Stimulated activated naive CD4-positive, alpha-beta T cell (primary cell): Measurements from ENCODE around the gene FAM174C.

ENCODE experiments used
- DNase-seq, 6 experiments: peaks; one replicate each; lab custom pipeline; 2025; lab: John Stamatoyannopoulos, UW

FAM174C gene

GRCh38 chr19:1250437-1251260 lies 24.7 kb upstream of the FAM174C start:
- DNase-seq = peak; percentile 53 to 83 (median 68)

- DNase-seq = peak; percentile 56 to 75 (median 68)
These were observed 23.8 kb upstream of the FAM174C start for GRCh38 chr19:1251330-1252220.

DNA sequence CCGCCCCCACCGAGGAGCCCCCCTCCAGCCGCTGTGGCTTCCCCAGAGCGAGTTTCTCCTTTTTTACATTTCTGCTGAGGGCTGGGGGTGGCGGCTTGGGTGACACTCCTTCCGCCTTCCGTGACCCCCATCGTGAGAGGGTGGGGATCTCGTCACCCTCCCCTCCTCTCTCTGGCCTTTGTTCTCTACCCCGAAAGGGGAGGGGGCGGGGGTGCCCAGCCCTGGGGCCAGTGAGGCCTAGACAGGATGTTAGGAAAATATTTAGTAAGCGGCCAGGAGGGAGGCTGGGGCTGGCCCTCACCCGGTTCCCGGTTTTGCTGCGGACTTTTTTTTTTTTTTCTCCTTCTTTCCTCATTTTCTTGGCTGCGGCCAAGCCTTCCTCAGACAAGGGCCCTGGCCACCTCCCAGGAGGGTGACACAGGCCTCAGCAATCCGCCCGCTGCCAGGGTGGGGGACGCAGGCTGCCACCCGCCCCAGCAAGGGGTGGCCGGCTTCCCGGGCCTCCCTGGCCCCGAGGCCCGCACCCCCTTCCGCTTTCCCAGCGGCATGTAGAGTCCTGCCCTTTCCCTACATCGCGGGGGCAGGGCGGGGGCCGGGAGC lies 23.0 kb upstream of the FAM174C start:
- peak in 5 of 6 experiments; percentile 43 to 67 (median 56) for DNase-seq

GRCh38 chr19:1252821-1253513 lies 22.4 kb upstream of the FAM174C start:
- DNase-seq = peak; percentile 61 to 81 (median 67)

GRCh38 chr19:1253514-1254080 lies 21.7 kb upstream of the FAM174C start:
- DNase-seq = no peak

- DNase-seq = no peak
These were observed 21.2 kb upstream of the FAM174C start for GRCh38 chr19:1254081-1254527.

GRCh38 chr19:1254530-1255185 lies 20.7 kb upstream of the FAM174C start:
- DNase-seq = no peak

DNA sequence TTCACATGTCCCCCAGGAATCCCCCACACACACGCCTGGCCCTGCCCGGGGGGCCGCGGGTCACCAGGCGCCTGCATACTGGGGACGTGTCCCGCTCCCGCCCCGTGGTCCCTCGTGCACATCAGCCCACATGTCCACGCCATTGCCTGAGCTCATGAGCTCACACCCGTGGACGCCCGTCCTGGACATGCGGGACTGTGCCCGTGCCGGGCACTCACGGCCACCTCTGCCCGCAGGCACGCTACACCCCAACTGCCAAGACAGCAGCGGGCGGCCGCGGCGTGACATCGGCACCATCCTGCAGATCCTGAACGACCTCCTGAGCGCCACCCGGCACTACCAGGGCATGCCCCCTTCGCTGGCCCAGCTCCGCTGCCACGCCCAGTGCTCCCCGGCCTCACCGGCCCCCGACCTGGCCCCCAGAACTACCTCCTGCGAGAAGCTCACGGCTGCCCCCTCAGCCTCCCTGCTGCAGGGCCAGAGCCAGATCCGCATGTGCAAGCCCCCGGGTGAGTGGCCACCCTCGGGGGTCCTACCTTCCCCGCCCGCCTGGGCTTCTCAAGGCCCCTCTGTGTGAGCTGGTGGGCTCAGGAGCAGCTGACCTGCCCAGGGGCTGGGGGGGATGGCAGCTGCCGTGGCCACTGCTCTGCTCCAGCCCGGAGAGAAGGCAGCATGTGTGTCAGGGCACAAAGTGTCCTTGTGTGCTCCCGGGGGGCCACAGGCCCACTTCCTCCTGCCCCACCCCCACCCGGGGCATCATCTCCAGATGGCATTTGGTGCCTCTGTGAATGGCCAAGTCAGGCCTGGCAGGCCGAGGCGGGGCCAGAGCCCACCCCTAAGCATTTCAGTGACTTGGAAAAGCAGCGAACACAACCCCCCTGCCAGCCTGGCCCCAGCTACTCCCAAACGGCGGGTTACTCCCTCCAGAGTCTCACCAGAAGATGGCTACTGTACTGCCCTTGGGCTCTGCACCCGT lies 19.9 kb upstream of the FAM174C start:
- no peak for DNase-seq

GRCh38 chr19:1256646-1257474 lies 18.5 kb upstream of the FAM174C start:
- DNase-seq = no peak

DNA sequence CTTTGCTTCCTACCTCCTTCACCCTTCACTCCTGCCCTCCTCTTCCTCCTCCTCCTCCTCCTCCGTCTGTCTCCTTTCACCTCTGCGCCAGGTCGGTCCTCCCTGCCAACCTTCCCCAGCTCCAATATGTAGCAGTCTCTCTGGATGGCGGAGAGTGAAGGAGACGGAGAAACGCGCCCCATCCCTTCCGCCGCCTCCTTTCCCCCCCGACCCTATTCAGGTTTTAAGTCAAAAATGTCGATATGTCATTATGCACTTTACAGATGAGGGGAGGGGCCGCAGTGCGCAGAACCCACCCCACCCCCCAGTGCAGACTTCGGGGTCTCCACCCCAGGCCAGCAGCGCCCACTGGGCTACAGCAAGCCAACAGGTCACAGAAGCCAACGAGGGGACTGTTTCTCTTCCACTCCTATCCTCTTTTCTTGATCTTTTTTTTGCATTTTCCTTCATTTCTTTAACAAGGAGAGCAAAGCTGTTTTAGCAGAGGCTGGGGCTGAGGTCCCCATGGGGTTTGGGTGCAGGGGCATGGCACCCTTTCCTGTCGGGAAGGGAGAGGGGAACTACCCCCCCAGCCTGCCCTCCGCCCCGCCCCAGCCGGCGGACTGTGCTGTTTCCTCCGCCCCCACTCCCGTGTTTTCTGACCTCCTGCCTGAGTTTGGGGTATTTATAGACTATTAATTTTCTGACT lies 17.7 kb upstream of the FAM174C start:
- no peak for DNase-seq

DNA sequence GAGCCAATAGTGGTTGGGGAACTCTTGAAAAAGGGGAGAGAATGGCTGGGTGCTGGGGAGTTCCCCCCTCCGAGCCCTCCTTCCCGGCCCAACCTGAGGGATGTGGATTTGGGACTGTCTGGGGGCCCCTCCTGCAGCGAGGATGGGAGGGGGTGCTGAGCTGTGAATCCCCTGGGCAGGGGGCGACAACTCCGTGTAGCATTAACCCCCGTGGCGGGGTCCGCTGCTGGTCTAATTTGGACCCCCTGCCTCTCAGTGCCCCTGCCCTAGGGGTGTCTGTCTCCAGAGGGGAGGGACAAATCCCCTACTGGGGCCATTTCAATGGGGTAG lies 17.2 kb upstream of the FAM174C start:
- no peak for DNase-seq

DNA sequence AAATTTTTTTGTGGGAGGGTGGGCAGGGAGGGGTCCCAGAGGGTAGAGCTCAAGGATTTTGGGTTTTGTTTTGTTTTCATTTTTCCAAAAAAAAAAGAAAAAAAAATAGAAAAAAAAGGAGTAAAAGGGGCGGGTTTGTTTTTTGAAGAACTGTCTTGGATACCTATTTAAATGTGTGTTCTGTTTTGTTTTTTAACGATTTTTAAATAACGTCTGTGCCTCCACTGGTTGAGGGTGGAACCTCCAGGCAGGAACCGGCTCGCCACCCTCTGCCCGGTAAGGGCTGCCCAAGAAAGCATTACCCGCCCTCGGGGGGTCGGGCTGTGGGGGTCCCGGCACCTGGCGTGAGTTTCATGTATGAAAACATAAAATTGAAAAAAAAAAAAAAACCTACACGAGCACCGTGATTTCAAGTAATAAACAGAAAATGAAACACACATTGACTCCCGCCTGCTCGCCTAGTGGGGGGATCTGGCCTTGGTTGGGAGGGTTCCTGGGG lies 16.6 kb upstream of the FAM174C start:
- DNase-seq = peak in 2 of 6 experiments; percentile 75 to 88

DNA sequence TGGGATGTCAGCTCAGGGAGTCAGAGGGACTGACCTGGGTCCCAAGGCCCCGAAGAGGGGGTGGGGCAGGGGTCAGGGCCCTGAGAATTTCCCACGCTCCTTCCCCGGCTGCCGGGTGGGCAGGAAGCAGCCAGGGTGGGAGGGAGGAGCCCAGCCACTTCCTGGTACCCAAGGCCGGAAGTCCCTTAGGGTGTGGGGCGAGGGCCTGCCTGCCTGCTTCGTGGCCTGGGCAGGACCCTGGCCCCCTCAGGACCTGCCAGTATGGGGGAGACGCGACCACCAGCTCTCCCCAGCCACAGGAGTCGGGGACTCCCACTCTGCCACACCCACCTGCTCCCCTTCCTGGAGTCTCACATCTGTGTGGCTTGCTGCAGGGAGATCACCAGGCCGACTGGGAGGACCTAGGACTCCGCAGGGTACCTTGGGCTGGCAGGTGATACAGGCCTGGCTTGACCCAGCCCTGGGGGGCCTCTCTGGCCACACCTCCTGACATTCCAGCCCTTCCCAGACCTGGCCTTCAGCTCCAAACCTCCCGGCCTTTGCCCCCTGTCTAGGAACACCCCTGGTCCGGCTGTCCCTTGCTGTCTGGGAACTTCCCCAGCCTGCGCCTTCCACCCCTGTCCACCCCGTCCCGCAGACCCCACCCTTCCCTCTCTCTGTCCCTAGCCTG lies 16.0 kb upstream of the FAM174C start:
- peak; percentile 54 to 88 (median 70) for DNase-seq

- peak in 5 of 6 experiments; percentile 50 to 65 (median 61) for DNase-seq
These were observed 15.2 kb upstream of the FAM174C start for GRCh38 chr19:1259876-1260748.

DNA sequence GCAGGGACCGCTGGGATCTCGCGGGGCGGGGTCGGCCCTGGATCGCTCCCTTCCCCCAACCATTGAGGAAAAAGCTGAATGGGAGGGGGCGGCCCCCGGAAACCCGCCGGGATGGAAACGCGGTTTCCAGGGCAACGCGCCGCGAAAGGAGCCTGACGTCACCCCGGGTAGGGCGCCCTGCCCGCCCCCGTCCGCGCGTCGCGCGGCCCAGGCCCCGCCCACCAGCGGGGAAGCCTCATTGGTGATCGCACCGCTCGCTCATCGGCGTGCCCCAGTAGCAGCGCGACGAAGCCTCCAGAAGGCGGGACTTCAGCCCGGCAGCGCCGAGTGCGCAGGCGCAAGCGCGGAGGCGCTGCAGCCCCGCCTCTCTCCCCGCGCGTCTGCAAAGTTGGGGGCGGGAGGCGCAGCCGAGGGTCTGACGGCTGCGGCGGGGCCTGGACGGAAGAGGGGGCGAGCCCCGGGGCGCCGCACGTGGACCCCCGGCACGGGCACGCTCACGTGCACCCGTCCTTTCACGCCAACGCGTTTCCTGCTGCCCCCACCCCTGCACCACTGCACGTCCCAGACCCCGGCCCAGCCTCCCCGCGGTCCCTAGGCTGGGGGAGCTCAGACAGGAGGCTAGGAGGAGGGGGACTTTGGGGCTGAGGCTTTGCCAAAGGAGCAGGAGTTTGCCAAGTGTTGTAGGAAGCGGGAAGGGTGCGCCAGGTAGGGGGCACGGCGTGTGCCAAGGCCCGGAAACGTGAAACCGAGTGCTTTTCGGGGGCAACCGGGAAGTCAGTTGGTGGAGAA lies 14.4 kb upstream of the FAM174C start:
- DNase-seq = peak; percentile 94 to 97 (median 95)

DNA sequence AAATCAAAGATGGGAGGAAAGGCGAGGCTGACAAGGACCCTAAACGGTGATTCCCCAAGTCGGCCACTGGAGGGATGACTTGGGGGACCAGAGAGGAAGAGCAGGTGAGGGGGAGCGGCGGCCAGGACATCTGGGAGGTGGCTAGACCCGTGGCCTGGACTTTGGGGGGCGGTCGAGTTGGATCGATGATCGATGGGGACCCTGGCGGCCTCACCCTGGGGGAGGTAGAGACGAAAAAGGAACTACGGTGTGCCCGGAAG lies 13.9 kb upstream of the FAM174C start:
- DNase-seq = peak in 1 of 6 experiments; percentile 47
